HG02840 (cell line): Measurements from ENCODE around the gene FLACC1.
A peak's percentile ranks its signal among the peaks of the same experiment; 100 is the strongest.
"Not testable (repeated sequence)": the region's sequence is repeated elsewhere in the genome, so short reads cannot be mapped to it uniquely, and the experiment has no call there.

Source experiments
- ATAC-seq: cut with Tn5 transposase; IDR thresholded peaks from one replicate; pipeline ENCODE4 v1.9.1; 2021; ENCODE audit warnings: mild to moderate bottlenecking, moderate library complexity, moderate number of reproducible peaks; ENCODE audit not compliant: unreplicated experiment, low FRiP score

The FLACC1 gene

DNA sequence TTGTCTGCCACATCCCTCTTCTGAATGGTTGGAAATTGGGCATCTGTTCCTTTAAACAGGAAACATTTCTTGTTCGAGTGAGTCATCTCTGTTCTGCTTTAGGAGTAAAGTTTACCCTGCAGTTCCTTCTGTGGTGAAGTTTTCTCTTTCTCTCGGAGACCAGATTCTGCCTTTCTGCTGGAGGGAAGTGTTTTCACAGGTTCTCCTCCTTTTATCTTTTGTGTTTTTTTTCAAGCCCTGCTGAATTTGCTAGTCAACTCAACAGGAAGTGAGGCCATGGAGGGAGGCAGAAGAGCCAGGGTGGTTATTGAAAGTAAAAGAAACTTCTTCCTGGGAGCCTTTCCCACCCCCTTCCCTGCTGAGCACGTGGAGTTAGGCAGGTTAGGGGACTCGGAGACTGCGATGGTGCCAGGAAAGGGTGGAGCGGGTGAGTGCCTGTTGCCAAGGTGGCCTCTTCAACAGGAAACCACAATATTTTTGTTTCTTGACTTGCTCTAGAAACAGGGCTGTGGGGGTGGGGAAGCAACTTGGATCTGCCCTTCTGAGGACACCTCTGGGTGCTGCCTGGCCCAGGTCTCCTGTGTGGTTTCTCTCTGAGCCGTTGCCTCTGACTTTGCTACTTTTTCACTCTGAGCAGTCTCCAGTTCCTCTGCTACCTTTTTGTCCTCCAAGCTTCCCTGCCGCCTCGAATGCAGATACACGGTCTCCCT lies 99.0 kb downstream of the FLACC1 start:
- peak; percentile 60 for ATAC-seq

DNA sequence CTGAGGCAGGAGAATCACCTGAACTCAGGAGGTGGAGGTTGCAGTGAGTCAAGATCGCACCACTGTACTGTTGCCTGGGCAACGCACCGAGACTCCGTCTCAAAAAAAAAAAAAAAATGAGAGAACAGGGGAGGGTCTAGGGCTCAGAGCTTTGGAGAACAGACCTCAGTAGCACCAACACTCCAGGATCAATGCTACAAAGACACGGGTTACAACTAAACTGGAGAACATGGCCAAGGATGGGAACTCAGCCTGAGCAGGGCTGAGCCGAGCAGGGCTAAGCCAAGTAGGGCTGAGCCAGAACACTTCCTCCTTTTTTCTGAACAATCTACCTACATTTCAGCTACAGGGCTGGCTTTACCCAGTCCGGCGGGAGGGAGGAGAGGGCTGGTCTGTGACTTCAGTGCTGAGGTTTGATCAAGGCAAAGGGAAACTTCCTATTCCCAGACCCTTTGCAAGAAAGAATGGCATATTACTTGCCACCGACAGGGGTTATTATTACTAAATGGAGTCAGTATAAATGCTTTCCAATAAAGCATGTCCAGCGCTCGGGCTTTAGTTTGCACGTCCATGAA lies 99.7 kb downstream of the FLACC1 start:
- peak; percentile 51 for ATAC-seq

DNA sequence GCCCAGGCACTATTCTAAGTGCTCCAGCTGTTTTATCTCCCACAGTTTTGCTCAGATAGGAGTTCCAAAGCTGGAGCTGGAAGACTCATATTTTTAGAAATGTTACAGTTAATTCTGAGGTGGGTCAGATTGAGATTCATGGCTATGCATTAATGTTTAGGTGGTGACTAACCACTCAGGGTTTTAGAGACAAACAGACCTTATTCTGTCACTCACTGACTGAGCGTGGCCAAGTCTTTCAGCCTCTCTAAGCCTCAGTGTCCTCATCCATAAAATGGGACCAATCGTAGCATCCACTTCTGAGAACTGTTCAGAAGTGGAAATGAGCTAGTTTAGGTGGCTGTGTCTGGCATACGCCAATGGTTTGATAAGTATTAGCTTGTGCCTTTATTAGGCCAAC lies 101.1 kb downstream of the FLACC1 start:
- ATAC-seq, result no peak

DNA sequence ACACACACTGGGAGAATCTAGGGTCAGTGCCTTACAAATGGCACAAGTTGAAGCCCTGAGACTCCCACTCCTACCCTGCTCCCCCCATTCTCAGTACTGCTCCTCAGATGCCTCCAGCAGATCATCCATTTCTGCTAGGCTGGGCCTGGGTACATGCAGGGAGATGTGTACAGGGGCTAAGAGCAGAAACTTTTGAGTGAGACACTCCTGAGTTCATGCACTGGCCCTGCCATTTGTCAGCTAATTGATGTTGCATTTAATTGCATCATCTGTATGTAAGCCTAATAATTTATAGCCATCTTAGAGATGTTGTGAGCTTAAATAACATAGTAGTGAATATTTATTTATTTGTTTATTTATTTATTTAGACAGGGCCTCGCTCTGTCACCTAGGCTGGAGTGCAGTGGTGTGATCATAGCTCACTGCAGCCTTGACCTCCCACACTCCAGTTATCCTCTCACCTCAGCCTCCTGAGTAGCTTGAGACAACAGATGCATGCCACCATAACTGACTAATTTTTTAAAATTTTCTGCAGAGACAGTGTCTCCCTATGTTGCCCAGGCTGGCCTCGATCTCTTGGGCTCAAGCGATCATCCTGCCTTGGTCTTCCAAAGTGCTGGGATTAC lies 101.6 kb downstream of the FLACC1 start:
- no peak for ATAC-seq

DNA sequence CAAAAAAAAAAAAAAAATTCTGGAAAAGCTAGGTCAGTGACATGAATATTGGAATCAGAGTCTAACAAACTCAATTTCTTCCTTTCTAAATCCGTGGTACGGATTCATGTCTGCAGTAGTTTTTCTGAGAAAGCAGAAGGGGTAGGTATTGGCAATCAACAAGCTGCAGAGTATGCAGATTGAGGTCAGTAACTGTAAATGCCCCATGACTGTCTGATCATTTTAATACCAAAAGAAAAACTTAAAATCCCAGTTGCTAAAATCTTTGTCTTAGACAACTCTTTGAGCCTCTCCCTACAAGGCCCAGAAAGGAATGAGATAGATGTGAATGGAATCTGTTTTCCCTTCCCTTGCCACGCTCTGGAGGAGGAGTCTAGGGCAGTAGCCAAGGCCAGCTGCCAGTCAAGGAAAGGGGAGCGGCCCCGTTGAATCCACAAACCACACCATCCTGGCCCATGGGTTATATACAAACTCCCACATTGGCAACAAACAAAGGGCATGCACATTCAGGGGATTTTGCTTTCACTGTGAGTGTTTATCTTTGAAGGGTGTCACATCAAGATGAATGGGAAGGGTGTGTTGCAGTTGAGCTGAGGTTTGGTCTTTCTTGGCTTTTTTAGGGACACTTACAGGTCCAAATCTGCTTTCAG lies 102.9 kb downstream of the FLACC1 start:
- ATAC-seq, result no peak

DNA sequence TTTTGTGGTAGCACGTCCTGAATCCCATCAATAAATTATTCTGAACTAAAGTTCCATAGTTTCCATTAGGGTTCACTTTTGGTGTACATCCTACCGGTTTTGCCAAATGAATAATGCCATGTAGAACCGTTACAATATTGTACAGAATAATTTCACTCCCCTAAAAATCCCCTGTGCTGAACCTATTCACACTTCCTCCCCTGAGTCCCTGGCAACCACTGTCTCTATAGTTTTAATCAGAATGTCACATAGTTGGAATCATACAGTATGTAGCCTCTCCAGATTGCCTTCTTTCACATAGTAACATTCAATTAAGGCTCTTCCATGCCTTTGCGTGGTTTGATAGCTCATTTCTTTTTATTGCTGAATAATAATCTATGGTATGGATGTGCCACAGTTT lies 106.4 kb downstream of the FLACC1 start:
- no peak for ATAC-seq

DNA sequence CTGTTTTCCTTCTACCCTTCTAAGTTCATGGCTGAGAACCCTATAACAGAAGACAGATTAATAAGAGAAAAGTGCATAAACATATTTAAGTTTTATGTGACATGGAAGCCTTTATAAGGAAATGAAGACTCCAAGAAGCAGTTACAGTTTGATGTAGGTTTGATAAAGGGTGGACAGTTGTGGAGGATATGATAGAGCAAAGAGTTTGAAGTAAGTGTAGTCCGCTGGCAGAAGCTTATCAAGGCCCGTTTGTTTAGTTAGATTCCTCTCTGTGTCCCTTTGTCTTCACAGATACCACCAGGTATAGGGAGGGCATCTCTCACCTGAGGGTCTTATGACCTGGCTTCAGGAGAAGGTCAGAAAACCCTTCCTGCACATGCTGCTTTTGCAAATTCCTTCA lies 107.3 kb downstream of the FLACC1 start:
- ATAC-seq, result no peak

DNA sequence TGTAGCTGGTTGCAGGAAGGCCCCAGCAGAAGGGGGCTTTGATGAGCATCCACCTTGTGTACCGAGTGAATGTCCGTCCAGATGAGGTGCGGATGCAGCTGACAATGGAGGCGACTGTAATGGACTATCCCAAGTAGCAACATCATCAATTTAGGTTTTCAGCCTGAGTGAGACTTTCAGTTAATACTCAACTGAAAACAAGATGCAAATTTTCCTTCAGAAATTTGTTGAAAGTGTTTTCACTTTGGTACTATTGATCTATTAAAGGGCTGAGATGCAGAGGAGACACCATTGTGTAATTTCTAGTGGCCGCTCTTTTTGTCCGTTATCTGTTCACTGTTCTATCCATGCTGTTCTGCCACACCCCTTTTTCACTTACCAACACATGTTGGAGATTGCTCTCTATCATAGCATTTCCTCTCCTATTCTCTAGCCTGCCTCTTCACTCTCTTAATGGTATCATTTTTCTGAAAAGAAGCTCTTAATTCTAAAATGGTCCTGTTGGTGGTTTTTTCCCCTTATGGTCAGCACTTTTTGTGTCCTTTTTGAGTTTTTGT lies 108.8 kb downstream of the FLACC1 start:
- ATAC-seq, result no peak

DNA sequence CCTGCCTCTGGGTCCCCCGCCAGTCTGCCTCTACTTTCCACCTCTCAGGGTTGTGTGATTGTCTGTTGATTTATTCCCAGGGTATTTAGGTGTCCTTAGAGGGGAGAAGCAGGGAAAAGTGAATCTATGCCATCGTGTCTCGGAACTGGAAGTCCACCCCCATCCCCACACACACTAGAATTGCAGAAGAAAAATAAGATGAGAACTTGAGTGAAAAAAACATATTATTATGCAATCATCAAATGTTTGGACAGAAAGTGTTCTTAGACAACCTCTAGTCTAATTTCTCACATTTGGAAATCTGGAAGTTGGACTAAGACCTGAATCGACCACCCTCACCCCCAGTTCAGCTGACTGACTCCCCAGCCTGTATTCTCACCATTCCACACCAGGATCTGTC lies 110.9 kb downstream of the FLACC1 start:
- no peak for ATAC-seq

DNA sequence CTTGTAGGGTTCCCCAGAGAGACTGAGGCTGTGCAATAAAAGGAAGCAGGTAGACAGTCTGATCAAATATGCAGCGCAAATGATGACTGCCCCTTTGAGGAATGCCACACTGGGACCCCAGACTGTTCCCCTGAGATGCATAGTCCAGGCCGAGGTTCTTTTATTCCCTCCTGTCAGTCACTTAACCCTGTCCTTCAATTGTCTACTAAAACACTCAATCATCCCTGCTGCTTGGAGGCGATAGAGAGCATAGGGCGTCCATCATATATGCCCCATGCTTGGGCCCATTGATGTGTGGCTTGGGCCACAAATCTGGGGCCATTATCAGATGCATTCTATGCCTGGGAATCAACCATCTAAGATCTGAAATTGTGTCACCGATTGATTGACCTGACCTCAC lies 112.3 kb downstream of the FLACC1 start:
- no peak for ATAC-seq

DNA sequence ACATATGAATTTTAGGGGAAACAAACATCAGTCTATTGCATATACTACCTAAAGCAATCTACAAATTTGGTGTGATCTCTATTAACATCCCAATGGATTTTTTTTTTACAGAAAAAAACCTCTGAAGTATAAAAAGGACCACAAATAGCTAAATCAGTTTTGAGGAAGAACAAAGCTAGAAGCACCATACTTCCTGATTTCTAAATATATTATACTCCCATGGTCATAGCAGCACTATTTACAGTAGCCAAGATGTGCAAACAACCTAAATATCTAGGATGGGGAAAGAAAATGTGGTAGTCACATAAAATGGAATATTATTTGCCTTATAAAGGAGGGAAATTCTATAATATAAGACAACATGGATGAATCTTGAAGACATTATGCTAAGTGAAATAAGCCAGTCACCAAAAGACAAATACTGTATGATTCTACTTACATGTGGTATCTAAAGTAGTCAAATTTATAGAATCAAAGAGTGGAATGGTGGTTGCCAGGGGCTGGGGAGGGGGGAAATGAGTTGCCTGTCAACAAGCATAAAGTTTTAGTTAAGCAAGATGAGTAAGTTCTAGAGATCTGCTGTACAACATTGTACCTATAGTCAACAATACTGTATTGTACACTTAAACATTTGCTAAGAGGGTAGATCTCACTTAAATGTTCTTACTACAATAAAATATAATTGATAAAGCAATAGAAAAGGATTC lies 114.4 kb downstream of the FLACC1 start:
- ATAC-seq, result no peak

DNA sequence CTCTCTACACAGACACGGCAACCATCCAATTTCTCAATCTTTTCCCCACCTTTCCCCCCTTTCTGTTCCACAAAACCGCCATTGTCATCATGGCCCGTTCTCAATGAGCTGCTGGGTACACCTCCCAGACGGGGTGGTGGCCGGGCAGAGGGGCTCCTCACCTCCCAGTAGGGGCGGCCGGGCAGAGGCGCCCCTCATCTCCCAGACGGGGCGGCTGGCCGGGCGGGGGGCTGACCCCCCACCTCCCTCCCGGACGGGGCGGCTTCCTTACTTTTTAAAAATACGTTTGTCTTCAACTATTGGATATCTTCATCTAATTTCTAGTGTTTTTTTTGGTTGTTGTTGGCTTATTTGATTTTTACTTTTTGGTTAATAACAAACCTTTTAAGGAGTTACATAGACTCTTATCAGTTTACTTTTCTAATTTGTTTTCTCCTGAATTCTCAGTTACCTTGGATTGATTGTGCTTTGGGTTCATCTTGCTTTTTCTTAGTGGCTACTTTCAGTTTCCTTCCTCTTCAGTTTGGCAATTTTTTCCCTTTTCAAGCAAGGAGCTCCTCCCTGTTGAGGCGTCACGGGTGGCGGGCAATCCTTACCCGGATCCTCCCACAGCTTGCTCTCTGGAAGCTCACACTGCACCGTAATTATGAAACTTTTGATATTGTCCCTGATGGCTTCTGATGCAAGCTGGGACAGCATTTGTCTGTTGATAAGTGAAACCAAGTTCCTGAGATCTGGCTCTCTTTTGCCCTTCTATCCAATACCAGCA lies 117.8 kb downstream of the FLACC1 start:
- ATAC-seq, result not testable (repeated sequence)
